VCaP (cell line): ENCODE data around the gene PARP6.
A peak's percentile ranks its signal among the peaks of the same experiment; 100 is the strongest.

ENCODE experiments used
- H3K27ac ChIP-seq: fragments of 450-650 bp; 2 replicates; pipeline ENCODE4 v1.5.1; 2017
- TF ChIP-seq, protein P1 (sequence below): fragments of 450-650 bp; conservative IDR thresholded peaks from 2 replicates; pipeline ENCODE4 v1.5.1; 2017; ENCODE audit warnings: mild to moderate bottlenecking, moderate library complexity

Gene PARP6

DNA sequence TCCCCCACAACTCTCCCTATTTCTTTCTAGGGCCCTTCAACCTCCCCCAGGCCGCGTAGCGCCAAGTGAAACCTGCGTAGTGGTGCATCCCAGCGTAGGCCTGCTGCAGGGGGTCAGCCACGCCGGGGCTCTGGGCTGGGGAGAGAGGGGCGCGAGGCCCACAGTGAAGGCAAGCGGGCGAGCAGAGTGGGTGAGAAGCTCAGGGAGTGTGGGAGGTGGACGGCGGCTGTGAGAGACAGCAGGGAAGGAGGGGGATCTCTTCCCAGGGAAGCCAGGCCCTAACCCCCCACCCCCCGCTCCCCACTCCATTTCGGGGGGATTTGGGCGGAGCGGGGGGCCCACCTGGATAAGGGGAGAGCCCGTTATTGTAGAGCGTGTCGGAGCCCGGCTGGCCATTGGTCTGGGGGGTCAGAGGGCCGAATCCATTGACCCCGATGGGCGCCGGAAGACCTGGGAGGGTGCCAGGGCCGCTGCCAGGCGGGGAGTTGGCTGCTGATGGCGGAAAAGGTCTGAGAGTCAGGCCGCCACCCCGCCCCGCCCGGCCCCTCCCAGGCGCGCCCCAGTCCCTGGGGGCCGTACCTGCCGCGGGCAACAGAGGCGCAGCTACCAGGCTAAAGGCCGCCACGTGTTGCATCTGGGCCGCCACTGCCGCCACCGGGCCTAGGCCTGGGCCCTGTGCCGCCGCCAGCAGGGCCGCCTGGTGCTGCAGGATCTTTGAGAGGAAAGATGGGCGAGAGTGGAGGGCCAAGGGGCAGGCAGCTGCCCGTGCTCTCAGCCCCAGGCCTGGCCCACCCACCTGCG, 16.6 kb upstream of the PARP6 start:
- TF ChIP-seq, protein P1, sequence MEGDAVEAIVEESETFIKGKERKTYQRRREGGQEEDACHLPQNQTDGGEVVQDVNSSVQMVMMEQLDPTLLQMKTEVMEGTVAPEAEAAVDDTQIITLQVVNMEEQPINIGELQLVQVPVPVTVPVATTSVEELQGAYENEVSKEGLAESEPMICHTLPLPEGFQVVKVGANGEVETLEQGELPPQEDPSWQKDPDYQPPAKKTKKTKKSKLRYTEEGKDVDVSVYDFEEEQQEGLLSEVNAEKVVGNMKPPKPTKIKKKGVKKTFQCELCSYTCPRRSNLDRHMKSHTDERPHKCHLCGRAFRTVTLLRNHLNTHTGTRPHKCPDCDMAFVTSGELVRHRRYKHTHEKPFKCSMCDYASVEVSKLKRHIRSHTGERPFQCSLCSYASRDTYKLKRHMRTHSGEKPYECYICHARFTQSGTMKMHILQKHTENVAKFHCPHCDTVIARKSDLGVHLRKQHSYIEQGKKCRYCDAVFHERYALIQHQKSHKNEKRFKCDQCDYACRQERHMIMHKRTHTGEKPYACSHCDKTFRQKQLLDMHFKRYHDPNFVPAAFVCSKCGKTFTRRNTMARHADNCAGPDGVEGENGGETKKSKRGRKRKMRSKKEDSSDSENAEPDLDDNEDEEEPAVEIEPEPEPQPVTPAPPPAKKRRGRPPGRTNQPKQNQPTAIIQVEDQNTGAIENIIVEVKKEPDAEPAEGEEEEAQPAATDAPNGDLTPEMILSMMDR = no peak
- no peak overlapping the region for H3K27ac ChIP-seq

DNA sequence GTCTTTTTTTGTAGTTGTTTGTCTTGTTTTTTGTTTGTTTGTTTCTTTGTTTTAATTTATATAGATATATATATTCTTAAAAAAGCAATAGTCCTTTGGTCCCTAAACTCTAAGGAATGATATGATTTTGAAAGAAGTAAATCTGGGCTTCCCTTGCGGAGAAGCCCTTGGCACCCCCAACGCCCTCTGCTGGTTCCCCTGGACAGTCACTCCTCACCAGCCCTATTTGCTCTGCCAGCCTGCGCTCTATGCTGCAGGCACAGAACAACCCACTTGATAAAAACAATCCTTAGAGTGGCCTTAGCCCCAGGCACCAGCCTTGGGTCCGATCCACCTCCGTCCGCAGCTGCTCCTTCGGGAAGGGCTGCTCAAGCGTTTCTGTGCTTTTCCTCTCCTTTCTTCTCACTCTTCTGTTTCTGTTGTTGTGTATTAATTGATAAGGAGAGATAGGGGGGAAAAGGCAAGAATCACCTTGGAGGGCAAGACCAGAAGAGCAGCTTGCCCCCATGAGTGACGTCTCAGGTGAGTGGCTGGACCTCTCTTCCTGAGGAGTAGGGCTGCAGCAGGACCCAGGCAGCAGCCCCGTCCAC, 13.7 kb upstream of the PARP6 start:
- no peak overlapping the region for H3K27ac ChIP-seq
- TF ChIP-seq, protein P1 = peak; percentile 90

DNA sequence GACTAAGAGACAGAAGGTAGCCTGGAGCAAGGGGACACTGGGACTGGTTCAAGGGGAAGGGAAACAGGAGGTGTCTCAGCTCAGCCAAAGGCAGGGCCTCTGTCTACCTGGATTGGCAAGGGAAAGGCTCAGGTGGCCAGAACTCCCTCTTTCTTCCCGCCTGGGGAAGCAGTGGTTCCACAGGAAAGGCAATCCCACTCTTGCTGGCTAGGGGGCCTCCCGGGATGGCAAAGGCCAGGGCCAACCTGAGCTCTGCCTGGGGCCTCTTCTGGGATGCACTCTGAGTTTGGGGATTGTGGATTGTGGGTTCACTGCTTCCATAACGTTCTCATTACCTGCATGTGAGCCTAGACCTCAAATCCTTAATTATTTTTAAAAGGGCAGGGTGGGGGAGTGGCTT, 13.0 kb upstream of the PARP6 start:
- H3K27ac ChIP-seq = no peak overlapping the region
- TF ChIP-seq, protein P1 = no peak

DNA sequence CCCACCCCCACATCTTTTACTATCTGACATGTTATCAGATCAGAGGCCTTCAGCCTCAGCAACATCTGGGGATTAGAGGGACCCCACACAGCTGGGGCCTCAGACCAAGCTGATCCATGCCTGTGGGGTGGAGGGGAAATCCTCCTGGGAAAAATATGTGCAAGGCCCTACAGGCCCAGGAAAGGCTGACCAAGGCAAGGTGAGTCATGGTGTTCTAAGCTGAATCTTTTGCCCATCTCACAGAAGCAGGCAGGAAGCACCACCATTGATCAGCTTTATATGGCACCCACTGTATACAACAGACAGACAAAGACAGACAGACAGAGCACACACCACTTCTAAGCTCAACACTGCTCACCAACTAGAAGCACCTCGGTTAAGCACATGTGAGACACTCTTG, 12.4 kb upstream of the PARP6 start:
- TF ChIP-seq, protein P1 = no peak

GRCh38 chr15:72281713-72282112, 9.4 kb upstream of the PARP6 start:
- TF ChIP-seq, protein P1 = no peak
- no peak overlapping the region for H3K27ac ChIP-seq

More for the DNA sequence above, 12.4 kb upstream of the PARP6 start:
- H3K27ac ChIP-seq = no peak overlapping the region

DNA sequence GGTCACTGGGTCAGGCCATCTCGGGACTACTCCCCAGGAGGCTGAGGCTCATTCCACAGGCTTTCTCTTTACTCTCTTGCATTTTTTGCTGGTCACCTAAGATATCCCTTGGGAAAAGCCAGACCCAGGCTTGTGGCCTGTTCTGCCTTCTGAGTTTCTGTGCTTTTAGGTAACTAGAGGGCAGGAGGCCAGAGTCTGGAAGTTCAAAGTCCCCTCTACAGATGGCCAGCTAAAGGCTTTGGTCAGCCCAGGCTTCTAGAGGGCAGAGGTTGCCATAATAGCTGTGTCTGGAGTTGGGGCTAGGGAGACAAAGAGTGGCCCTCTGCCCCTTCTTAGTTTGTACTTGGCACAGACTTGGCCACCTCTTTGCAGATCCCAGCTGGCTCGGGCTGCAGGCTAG, 8.4 kb upstream of the PARP6 start:
- no peak overlapping the region for H3K27ac ChIP-seq
- TF ChIP-seq, protein P1 = no peak

DNA sequence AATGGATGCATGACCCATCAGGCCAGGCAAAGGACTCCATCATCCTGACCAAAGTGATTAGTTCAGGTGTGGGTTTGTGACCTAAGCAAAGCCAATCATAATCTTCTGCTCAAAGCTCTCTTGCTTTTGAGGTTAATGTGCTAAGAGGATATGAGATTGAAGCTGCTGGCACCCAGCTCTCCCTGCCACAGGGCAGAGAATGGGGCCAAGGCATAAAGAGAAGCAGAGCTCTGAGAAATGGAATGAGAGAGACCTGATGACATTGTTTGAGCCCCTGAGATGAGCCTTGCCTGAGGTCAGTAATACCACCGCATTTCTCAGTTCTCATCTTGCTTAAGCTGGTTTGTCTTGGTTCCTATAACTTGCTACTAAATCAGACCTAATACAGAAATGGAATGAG, 6.4 kb upstream of the PARP6 start:
- TF ChIP-seq, protein P1 = no peak
- H3K27ac ChIP-seq = no peak overlapping the region
